GM10248 (cell line): Measurements from ENCODE around the gene BPIFB4.

Experiments
- CTCF ChIA-PET: fragments of 300-600 bp; sonication (Branson Sonifier 250); formaldehyde crosslinking; extraction: SDS; loops from one replicate; lab custom pipeline; 2021; ENCODE audit warnings: antibody characterized with exemption; lab: Yijun Ruan, JAX
- POLR2A ChIA-PET: fragments of 350-650 bp; sonication (Branson Sonifier 250); formaldehyde crosslinking; extraction: SDS; loops from one replicate; lab custom pipeline; 2020; ENCODE audit warnings: antibody characterized with exemption; lab: Yijun Ruan, JAX
- DNase-seq: peaks from one replicate; pipeline ENCODE4 v3.0.0; 2012; ENCODE audit errors: extremely low spot score
- CTCF ChIP-seq: IDR thresholded peaks from 2 replicates; pipeline ENCODE4 v1.5.1; 2012; ENCODE audit warnings: mild to moderate bottlenecking, low read depth; ENCODE audit errors: extremely low read depth, missing control alignments, control extremely low read depth

BPIFB4 gene

GRCh38 chr20:33059136-33059535, 20.3 kb upstream of the BPIFB4 start:
- no peak for DNase-seq
- POLR2A ChIA-PET, result no interaction called here
- no peak for TF ChIP-seq CTCF
- CTCF ChIA-PET, result interaction anchor here (1.8 kb wide), 1 partner anchor 9 kb away, joined by 4 read pairs; no protein-coding TSS in a partner anchor

- DNase-seq, result no peak
- no peak for TF ChIP-seq CTCF
- POLR2A ChIA-PET, result no interaction called here
- CTCF ChIA-PET, result no interaction called here
Measured at GRCh38 chr20:33059741-33060390, 19.6 kb upstream of the BPIFB4 start.

- no peak for DNase-seq
- CTCF ChIA-PET, result no interaction called here
- TF ChIP-seq CTCF, result no peak
- POLR2A ChIA-PET, result no interaction called here
Measured at GRCh38 chr20:33061658-33062028, 17.8 kb upstream of the BPIFB4 start.

- CTCF ChIA-PET, result interaction anchor here (1.1 kb wide), 1 partner anchor 35 kb away, joined by 3 read pairs; no protein-coding TSS in a partner anchor
- DNase-seq, result no peak
- no peak for TF ChIP-seq CTCF
- POLR2A ChIA-PET, result no interaction called here
Measured at GRCh38 chr20:33062105-33062824, 17.2 kb upstream of the BPIFB4 start.

GRCh38 chr20:33062825-33063149, 16.7 kb upstream of the BPIFB4 start:
- POLR2A ChIA-PET, result no interaction called here

GRCh38 chr20:33063271-33063670, 16.2 kb upstream of the BPIFB4 start:
- DNase-seq, result no peak
- ChIA-PET POLR2A (no interaction called here), CTCF (interaction anchor here (1.1 kb wide), 1 partner anchor 36 kb away, joined by 3 read pairs; no protein-coding TSS in a partner anchor)
- TF ChIP-seq CTCF, result no peak

More at GRCh38 chr20:33062825-33063149, 16.7 kb upstream of the BPIFB4 start:
- TF ChIP-seq CTCF, result no peak
- CTCF ChIA-PET, result interaction anchor here (1.1 kb wide), 1 partner anchor 36 kb away, joined by 3 read pairs; no protein-coding TSS in a partner anchor
- no peak for DNase-seq
